BE2C (cell line): ENCODE data around the gene PPP2R5D.

Experiments
- DNase-seq: peaks from one replicate; pipeline ENCODE4 v3.0.0-alpha.2; 2020
- H3K27me3 ChIP-seq: fragments of 250-450 bp; sonication (Bioruptor Pico); 2 replicates; pipeline ENCODE4 v1.5.1; 2020; ENCODE audit warnings: mild to moderate bottlenecking
- H3K36me3 ChIP-seq: fragments of 250-450 bp; sonication (Bioruptor Pico); 2 replicates; pipeline ENCODE4 v1.5.1; 2020; ENCODE audit warnings: mild to moderate bottlenecking
- H3K4me1 ChIP-seq: fragments of 250-450 bp; sonication (Bioruptor Pico); 2 replicates; pipeline ENCODE4 v1.5.1; 2020
- H3K4me3 ChIP-seq: 2 replicates; pipeline ENCODE4 v1.5.1; 2011; ENCODE audit warnings: low read depth, low read length
- H3K9me3 ChIP-seq: fragments of 250-450 bp; sonication (Bioruptor Pico); 2 replicates; pipeline ENCODE4 v1.5.1; 2020
- CTCF ChIP-seq: IDR thresholded peaks from 2 replicates; pipeline ENCODE4 v1.5.1; 2012; ENCODE audit warnings: mild to moderate bottlenecking, low read depth, low read length

The PPP2R5D gene

DNA sequence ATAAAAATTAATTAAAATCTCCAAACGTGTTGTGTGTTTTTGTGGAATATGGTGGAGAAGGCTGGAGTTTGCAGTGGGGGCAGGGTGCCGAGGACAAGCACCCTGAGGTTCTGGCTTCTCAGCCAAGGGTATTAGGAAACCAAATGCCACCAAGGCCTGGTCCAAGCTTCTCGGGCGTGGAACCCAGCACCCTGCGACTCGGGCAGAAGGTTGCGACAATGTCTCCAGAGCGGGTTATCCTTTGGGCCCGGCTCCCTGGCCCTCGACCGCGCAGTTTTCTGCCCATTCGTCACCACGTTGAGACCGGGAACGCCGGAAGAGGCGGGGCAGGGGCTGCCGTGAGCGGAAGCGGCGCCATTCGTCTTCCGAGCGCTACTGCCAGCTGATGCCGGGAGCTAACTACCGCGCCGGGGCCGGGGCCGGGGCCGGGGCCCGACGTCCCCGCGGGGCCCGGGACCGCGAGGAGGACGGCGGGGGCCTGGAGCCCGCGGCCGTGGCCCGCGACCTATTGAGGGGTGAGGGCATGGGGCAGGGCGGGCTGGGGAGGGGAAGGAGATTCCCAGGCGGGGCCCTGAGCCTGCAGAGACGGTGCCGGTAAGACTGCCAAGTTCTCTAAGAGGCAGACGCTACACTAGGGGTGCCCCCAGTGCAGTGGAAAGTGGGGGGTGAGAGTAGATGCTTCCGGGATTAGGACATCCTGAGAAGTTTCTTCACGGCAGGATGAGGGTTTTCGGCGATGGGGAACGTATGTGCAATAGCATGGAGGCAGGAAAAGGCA is 37.1 kb downstream of the PPP2R5D start, which contains the start of gene RRP36:
RRP36 (plus strand) TSS at position 354 of the 778 bp plus-strand sequence; CDS start at position 386, 32 bp downstream.
- Histone ChIP-seq H3K36me3 (peaks cover 26% of the 10 kb centered on the region), H3K9me3 (no peaks in the 10 kb centered on the region), H3K4me3 (peak within 1 kb of the TSS; percentile 99), H3K4me1 (peaks cover 3% of the 10 kb centered on the region; the same call in 1 of the 2 replicates), H3K27me3 (no peaks in the 10 kb centered on the region)
- peak; percentile 87 for DNase-seq
- TF ChIP-seq CTCF = no peak

DNA sequence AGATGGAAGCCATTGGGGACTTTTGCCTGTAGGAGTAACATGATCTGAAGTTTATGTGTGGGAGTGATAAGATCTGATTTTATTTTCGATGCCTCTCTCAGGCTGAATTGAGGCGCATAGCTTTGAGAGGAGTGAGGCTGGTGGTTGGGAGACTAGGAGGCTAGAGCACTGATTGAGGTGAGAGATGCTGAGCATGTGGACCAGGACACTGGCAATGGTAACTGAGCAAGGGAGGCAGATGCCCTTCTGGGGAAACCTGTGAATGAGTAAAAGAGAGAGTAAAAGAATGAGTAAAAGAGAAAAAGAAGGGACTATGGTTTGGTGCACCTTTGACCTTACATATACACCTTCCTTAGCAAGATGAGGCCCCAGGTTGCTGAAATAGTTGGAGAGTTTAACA is 40.1 kb downstream of the PPP2R5D start:
- peaks cover 3% of the 10 kb centered on the region; the same call in 1 of the 2 replicates for H3K4me1 ChIP-seq
- no peaks in the 10 kb centered on the region for H3K27me3 ChIP-seq
- no peak for DNase-seq
- peaks cover 48% of the 10 kb centered on the region for H3K36me3 ChIP-seq
- no peaks in the 10 kb centered on the region for H3K9me3 ChIP-seq
- TF ChIP-seq CTCF = no peak
- no peak overlapping the region for H3K4me3 ChIP-seq

DNA sequence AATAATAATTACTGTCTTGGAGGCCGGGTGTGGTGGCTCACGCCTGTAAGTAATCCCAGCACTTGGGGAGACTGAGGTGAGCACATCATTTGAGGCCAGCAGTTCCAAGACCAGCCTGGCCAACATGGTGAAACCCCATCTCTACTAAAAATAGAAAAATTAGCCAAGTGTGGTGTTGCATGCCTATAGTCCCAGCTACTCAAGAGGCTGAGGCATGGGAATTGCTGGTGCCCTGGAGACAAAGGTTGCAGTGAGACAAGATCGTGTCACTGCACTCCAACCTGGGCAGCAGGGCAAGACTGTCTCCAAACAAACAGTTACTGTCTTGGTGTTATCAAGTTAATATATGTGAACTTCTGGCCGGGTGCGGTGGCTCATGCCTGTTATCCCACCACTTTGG is 42.0 kb downstream of the PPP2R5D start:
- no peaks in the 10 kb centered on the region for H3K9me3 ChIP-seq
- H3K4me3 ChIP-seq = no peak overlapping the region
- no peak for TF ChIP-seq CTCF
- no peak for DNase-seq
- H3K36me3 ChIP-seq = peaks cover 60% of the 10 kb centered on the region
- no peaks in the 10 kb centered on the region for H3K27me3 ChIP-seq
- H3K4me1 ChIP-seq = no peaks in the 10 kb centered on the region

- no peak for DNase-seq
- Histone ChIP-seq H3K4me3 (no peak overlapping the region), H3K9me3 (no peaks in the 10 kb centered on the region), H3K36me3 (peaks cover 64% of the 10 kb centered on the region), H3K27me3 (no peaks in the 10 kb centered on the region), H3K4me1 (no peaks in the 10 kb centered on the region)
- no peak for TF ChIP-seq CTCF
Observed at GRCh38 chr6:43029120-43029519, 44.8 kb downstream of the PPP2R5D start.

- no peak for DNase-seq
- H3K4me3 ChIP-seq = no peak overlapping the region
- peaks cover 47% of the 10 kb centered on the region for H3K36me3 ChIP-seq
- no peaks in the 10 kb centered on the region for H3K9me3 ChIP-seq
- no peak for TF ChIP-seq CTCF
- H3K4me1 ChIP-seq = no peaks in the 10 kb centered on the region
- H3K27me3 ChIP-seq = no peaks in the 10 kb centered on the region
Observed at GRCh38 chr6:43032326-43032725, 48.0 kb downstream of the PPP2R5D start.

DNA sequence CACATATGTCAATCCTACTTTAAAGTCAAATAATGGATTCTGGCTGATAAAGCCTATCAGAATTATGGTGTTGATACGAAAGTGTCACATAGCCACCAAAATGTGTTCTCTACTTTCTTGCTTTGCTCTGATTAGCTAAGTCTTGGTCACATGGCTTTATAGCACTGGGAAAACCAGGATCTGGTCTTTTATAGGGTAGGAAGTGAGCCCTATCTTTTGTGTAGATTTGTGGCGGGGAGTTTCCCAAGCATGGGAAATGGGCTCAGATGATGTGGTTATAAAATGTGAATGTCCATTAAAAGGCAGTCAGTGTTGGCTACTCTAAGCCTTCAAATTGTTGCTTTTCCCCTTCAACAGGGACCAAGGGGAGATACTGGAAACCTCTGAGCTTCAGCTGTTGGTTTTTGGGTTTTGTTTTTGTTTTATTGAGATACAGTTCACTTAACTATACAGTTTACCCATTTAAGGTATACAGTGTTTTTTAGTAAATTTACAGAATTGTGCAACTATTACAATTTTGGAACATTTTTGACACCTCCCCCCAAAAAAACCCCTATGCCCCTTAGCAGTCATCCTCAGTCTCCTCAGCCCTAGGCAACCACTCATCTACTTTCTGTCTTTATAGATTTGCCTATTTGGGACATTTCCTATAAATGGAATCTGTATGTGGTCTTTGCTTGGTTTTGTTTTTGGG is 49.3 kb downstream of the PPP2R5D start:
- no peaks in the 10 kb centered on the region for H3K4me1 ChIP-seq
- H3K36me3 ChIP-seq = peaks cover 35% of the 10 kb centered on the region
- DNase-seq = no peak
- TF ChIP-seq CTCF = no peak
- H3K9me3 ChIP-seq = no peaks in the 10 kb centered on the region
- no peak overlapping the region for H3K4me3 ChIP-seq
- no peaks in the 10 kb centered on the region for H3K27me3 ChIP-seq
